Type B pancreatic cell (in vitro differentiated cells): ENCODE results near the gene ZNF860. TPM values are rescaled to one million over a fixed set of nuclear protein-coding genes. Genes with fewer than 3 reads are reported as not detected.

Experiments used
- DNase-seq: peaks from one replicate; pipeline ENCODE4 v3.0.0; 2021; ENCODE audit warnings: mixed read lengths; ENCODE audit not compliant: unreplicated experiment; ENCODE audit errors: extremely low spot score
- H3K27ac Mint-ChIP-seq: 2 replicates; pipeline ENCODE4 v1.8.0; 2021; ENCODE audit warnings: mild to moderate bottlenecking, mixed read lengths
- H3K27me3 Mint-ChIP-seq: 2 replicates; pipeline ENCODE4 v1.8.0; 2021; ENCODE audit warnings: mixed read lengths
- H3K36me3 Mint-ChIP-seq: 2 replicates; pipeline ENCODE4 v1.8.0; 2021; ENCODE audit warnings: mixed read lengths
- H3K4me1 Mint-ChIP-seq: one replicate; pipeline ENCODE4 v1.8.0; 2021; ENCODE audit warnings: mixed read lengths; ENCODE audit not compliant: unreplicated experiment
- H3K4me3 Mint-ChIP-seq: 2 replicates; pipeline ENCODE4 v1.8.0; 2021; ENCODE audit warnings: mild to moderate bottlenecking, mixed read lengths
- H3K9me3 Mint-ChIP-seq: 2 replicates; pipeline ENCODE4 v1.8.0; 2021; ENCODE audit warnings: mixed read lengths
- CTCF ChIP-seq: fragments of 200-600 bp; sonication (generic); conservative IDR thresholded peaks from 2 replicates; pipeline ENCODE4 v1.5.0; 2021; ENCODE audit warnings: antibody characterized with exemption, mild to moderate bottlenecking
- total RNA-seq: library from RNA; stranded (reverse); gene quantifications from 2 replicates; pipeline ENCODE4 v1.2.1, GENCODE V29; 2021; ENCODE audit warnings: low replicate concordance

The ZNF860 gene
- total RNA-seq, 1 donor from 2014 or later, result 2.8 TPM

GRCh38 chr3:31937225-31937624 lies 44.3 kb upstream of the ZNF860 start:
- no peak for TF ChIP-seq CTCF
- Mint-ChIP-seq H3K4me3 (no peak overlapping the region), H3K9me3 (no peaks in the 10 kb centered on the region), H3K27ac (no peak overlapping the region), H3K4me1 (peaks cover 21% of the 10 kb centered on the region), H3K36me3 (no peaks in the 10 kb centered on the region), H3K27me3 (no peaks in the 10 kb centered on the region)
- no peak for DNase-seq

GRCh38 chr3:31942446-31942845 lies 39.1 kb upstream of the ZNF860 start:
- H3K4me3 Mint-ChIP-seq, result no peak overlapping the region
- no peaks in the 10 kb centered on the region for H3K9me3 Mint-ChIP-seq
- no peak for DNase-seq
- TF ChIP-seq CTCF, result no peak
- H3K27me3 Mint-ChIP-seq, result no peaks in the 10 kb centered on the region
- no peaks in the 10 kb centered on the region for H3K36me3 Mint-ChIP-seq
- no peak overlapping the region for H3K27ac Mint-ChIP-seq
- peaks cover 14% of the 10 kb centered on the region for H3K4me1 Mint-ChIP-seq

GRCh38 chr3:31943041-31943440 lies 38.5 kb upstream of the ZNF860 start:
- no peak overlapping the region for H3K27ac Mint-ChIP-seq
- H3K27me3 Mint-ChIP-seq, result no peaks in the 10 kb centered on the region
- H3K36me3 Mint-ChIP-seq, result no peaks in the 10 kb centered on the region
- no peak overlapping the region for H3K4me3 Mint-ChIP-seq
- TF ChIP-seq CTCF, result no peak
- peaks cover 20% of the 10 kb centered on the region for H3K4me1 Mint-ChIP-seq
- no peak for DNase-seq
- H3K9me3 Mint-ChIP-seq, result no peaks in the 10 kb centered on the region

- TF ChIP-seq CTCF, result no peak
- Mint-ChIP-seq H3K27ac (no peak overlapping the region), H3K4me3 (no peak overlapping the region), H3K4me1 (peaks cover 26% of the 10 kb centered on the region), H3K36me3 (no peaks in the 10 kb centered on the region), H3K27me3 (no peaks in the 10 kb centered on the region), H3K9me3 (no peaks in the 10 kb centered on the region)
- no peak for DNase-seq
Measured at GRCh38 chr3:31945738-31946052, 35.9 kb upstream of the ZNF860 start.

- peaks cover 17% of the 10 kb centered on the region for H3K4me1 Mint-ChIP-seq
Measured at GRCh38 chr3:31946484-31947081, 35.0 kb upstream of the ZNF860 start.

More at GRCh38 chr3:31946484-31947081, 35.0 kb upstream of the ZNF860 start:
- H3K27ac Mint-ChIP-seq, result no peak overlapping the region
- TF ChIP-seq CTCF, result no peak
- no peaks in the 10 kb centered on the region for H3K36me3 Mint-ChIP-seq
- no peak overlapping the region for H3K4me3 Mint-ChIP-seq
- H3K9me3 Mint-ChIP-seq, result no peaks in the 10 kb centered on the region
- H3K27me3 Mint-ChIP-seq, result no peaks in the 10 kb centered on the region
- DNase-seq, result no peak
